HG02885 (cell line): Measurements from ENCODE around the gene INPP4B.
"Not testable (repeated sequence)": the region's sequence is repeated elsewhere in the genome, so short reads cannot be mapped to it uniquely, and the experiment has no call there.

Experiments used
- ATAC-seq: cut with Tn5 transposase; IDR thresholded peaks from one replicate; pipeline ENCODE4 v1.9.1; 2021; ENCODE audit warnings: mild to moderate bottlenecking; ENCODE audit not compliant: unreplicated experiment, poor library complexity

Gene INPP4B

GRCh38 chr4:142696334-142697122 lies 149.6 kb downstream of the INPP4B start:
- ATAC-seq: no peak

DNA sequence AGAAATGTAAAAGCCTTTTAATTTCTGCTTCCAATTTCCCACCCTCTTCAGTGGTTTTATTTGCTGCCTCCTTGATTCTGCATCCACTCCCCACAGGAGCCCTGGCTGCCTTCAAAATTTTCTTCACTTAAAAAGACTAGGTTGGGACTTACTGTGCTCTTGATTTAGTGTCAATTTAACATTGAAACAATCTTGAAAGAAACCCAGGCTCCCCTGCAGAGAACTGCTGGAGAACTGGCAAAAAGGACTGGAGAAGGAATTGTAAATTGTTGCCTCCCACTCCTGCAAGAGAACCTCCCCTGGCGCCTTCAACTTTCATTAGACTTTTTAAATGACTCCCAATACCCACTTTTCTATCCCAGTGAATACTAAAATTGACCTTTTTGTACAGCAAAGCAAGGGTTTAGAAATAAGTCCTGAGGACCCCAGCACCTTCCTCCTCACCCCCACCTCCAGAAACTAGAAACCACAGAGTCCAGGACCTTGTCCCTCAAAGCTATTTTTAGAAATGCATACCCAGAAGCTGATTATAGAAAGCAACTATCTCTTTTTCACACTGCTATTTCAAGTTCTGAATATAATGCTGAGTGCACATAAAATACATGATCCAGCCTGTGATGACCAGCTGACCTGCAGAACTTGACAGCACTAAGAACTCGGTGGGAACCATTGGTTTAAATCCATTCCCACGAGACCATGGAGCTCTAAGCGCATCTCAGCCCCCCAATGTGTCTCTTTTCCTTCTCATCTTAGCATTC lies 155.5 kb downstream of the INPP4B start:
- ATAC-seq: no peak

DNA sequence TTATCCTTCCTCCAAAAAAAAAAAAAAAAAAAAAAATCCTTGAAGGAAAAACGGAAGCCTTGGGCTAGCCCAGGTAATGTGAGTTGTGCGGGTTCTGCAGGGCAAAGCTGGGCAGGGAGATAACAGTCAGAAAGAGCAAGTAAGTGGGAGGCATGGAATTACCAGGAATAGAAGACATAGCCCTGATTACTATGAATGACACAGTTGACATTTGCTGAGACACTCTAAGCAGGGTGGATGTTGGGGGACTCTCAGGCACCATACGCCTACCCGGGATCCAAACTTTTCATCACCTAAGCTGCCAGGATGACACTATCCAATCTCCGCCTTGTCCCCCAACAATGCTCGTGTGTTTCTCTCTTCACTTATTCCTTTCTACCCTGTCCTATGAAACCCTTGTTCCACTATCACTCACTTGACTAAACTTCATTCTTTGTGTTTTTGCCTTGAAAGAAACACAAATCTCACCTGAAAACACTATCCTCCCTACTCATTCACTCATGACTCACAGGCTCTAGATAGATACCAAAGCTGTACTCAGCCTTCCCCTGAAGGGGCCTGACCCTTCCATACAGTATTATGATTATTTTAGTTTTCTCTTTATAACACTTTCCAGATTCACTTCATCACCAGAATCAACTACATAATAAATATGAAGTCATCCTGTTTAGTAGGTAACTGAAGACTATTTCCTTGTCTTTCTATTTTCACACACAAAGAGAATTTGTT lies 158.4 kb downstream of the INPP4B start:
- ATAC-seq: no peak

DNA sequence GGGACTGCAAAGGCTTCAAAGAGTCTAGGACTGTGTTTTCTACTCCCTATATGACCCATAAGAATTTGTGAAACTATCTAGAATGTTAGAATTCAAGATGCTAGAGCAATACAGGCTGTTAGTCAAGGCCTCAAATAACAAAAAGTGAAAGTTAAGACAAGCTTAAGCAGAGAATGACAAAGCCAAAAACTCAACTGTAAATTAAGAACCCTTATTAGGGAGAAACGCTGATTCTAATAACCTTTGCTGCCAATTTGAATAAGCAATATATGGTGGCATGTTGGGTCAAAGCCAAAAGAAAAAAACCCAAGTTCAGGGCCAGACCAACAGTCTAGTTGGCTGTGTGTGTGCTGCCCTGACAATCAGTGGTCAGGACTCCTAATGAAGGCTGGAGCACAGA lies 160.0 kb downstream of the INPP4B start:
- ATAC-seq: no peak

DNA sequence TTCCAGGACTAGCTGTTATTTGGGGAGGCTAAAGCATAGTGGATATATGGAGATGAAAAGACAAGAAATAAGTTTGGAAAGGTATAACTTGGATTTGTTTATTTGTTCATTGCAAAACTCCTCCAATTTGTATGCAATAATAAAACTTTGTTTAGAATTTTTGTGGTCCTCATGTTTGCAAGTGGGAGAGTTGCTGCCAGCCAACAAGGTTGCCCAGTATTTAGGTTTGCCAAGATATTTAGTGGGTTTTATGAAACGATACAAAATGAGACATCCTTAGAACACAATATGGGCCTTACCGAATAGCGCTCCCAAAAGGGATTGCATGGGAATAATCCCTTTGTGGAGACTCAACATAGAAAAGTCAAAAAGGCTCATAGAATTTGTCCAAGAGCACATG lies 162.1 kb downstream of the INPP4B start:
- ATAC-seq: no peak

DNA sequence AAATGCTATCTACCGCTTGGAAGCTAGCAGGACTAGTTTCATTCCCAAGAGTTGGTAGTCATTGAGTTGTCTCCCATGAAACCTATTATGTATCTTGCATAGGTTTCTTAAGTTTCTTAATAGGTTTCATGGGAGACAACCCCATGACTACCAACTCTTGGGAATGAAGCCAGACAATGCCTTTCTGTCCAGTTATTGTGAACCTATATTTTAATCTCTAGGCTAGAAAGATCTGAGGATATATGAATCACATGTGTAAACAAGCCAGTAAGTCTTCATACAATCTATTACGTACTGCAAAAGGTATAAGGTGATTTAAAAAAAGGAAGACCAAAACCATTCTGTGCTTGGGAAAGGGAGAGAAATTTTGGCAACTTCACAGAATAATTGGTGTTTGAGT lies 162.6 kb downstream of the INPP4B start:
- no peak for ATAC-seq

- no peak for ATAC-seq
These were observed 174.6 kb downstream of the INPP4B start for GRCh38 chr4:142671516-142671915.

DNA sequence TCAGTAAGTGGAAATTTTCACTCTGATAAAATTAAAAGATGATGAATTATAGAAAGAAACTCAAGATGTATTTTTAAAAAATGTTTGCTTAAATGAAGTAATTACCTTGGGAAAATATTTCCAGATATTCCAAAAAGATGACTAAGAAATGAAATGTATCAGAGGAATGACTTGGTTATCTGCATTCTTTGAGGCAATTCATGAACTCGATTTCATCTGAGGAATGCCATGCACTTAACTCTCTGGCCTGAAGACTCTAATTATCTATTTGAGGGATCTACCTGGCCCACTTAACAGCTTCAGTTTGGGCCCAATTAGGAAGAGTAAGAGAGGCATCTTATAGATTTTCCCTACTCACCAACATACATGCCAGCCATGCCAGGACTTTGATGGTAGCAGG lies 182.3 kb downstream of the INPP4B start:
- ATAC-seq: no peak

DNA sequence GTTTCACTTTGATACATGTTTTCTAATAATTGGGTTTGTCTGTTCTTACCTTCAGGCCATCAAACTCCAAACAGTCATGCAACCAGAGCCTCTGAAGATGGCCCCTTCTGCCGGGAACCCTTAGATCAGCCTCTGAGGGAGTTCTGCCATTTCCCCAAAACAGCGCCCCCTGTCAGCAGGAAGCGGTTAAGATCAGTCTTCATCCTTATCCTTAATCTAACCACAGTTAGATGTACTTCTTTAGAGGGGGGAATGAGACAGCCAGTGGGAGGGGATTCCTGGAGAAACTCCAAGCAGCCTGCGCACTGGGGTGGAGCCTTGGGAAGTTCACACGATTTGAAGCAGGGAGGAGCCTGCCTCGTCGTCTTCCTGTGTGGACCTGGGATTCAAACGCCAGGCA lies 185.4 kb downstream of the INPP4B start:
- no peak for ATAC-seq

DNA sequence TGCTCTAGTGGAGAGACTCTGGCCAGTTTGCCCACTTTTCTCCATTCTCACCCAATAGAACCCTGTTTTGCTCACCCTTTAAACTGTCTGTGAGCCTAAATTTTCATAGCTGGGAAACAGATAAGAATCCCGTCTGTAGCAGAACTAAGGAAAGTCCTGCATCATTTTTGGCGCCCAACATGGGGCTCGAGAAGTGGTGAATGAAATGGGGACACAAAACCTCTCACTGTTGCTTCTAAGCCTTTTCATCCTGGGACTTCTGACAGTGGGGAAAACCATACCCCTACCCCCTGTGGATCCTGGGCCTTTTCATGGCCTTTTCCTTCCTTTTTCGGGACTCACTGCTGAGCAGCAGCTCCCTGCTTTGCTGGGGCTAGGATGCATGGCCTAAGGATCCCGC lies 189.9 kb downstream of the INPP4B start:
- ATAC-seq: no peak

DNA sequence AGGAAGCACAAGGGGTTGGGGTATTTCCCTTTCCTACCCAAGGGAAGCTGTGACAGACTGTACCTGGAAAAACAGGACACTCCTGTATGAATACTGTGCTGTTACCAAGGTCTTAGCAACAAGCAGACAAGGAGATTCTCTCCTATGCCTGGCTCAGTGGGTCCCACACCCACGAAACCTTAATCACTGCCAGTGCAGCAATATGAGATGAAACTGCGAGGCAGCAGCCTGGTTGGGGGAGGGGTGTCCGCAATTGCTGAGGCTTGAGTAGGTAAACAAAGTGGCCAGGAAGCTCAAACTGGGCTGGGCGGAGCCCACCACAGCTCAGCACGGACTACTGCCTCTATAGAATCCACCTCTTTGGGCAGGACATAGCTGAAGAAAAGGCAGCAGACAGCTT lies 197.7 kb downstream of the INPP4B start:
- no peak for ATAC-seq

DNA sequence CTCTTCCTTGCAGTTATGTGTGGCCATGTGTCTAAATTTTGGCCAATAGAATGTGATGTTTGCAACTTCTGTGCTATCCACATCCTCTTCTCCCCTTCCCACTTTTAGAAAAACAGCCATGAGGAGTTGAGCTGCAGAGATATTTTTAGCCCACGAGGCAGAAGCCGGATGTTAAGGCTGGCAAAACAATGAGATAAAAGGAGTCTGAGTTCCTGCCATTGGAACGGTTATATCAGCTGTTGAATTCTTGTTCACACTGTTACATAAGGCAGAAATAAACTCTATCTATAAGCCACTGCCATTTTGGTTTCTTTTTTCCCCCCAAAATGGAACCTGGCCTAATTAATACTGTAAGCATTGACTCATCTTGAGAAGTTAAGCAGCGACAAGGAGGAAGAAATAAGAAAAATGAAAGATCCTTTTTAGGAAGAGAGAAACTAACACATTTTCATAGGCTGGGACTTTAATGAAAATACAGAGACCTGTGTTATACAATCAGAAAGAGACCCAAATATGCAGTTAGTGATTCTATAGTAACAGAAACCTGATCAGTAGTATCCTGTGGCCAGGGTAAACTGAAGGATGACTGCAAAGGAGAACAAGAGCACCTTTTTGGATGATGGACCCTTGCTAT lies 200.5 kb downstream of the INPP4B start:
- ATAC-seq: no peak

GRCh38 chr4:142644628-142645027 lies 201.5 kb downstream of the INPP4B start:
- ATAC-seq: not testable (repeated sequence)

- no peak for ATAC-seq
These were observed 208.5 kb downstream of the INPP4B start for GRCh38 chr4:142637614-142638013.

DNA sequence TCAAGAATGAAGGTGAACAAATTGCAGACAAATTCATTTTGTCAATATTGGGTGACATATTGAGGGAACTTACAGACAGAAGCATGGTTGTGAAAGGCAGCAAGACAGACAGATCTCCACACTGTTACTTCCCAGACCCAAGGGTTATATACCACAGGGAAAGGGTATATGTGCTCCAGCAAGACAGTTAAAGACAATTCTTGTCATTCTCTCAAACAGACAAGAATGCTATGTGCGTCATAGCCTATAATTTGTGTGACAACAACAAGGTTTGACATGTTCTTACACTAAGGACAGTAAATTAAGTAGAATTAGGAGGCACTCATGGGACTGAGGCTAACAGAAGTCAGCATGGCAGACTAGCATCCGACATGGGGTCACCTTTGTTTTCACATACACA lies 214.3 kb downstream of the INPP4B start:
- ATAC-seq: no peak

- ATAC-seq: no peak
These were observed 230.8 kb downstream of the INPP4B start for GRCh38 chr4:142615324-142615665.

DNA sequence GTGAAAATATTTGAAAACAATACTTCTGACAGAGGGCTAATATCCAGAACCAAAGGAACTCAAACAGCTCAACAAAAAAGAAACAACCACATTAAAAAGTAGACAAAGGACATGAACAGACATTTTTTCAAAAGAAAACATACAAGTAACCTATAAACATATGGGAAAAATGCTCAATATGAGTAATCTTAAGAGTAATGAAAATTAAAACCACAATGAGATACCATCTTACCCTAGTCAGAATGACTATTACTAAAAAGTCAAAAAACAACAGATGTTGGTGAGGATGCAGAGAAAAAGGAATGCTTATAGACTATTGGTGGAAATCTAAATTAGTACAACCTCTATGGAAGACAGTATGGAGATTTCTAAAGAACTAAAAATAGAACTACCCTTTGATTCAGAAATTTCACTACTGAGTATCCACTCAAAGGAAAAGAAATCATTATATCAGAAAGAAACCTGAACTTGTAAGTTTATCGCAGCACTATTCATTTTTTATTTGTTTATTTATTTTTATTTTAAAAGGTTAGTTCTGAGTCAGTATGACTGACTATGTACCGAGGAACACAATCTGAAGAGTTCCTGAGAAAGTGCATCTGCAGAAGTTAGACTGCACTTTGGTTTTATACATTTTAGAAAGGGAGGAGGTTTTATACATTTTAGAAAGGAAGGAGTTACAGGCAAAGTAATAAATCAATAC lies 231.3 kb downstream of the INPP4B start:
- no peak for ATAC-seq

DNA sequence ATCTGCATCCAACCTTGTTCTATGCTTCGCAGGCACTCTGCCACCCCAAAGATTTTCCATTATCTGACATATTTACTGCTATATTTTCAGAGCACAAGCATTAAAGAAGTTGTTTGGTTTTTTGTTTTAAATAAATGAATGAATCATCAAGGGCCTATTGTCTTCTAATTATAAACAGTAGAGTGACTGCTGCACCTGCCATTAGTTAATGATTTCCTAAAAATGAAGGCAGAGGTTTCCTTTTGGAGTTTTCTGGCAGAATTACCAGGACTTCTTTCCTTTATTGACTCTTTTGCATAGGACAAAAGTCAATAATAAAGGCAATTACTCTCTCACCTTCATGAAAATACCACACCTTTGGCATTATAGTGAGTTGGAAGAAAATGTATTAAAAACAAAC lies 238.1 kb downstream of the INPP4B start:
- ATAC-seq: no peak

GRCh38 chr4:142600952-142601351 lies 245.1 kb downstream of the INPP4B start:
- ATAC-seq: no peak

- ATAC-seq: no peak
These were observed 248.0 kb downstream of the INPP4B start for GRCh38 chr4:142598132-142598531.
